ENCODE measurements around the gene DSC2. TPM values are rescaled to one million over a fixed set of nuclear protein-coding genes. Genes with fewer than 3 reads are reported as not detected.
A peak's percentile ranks its signal among the peaks of the same experiment; 100 is the strongest.

DSC2 gene
- polyA plus RNA-seq, 1 donor from 2014 or later, result 16.3 TPM

DNA sequence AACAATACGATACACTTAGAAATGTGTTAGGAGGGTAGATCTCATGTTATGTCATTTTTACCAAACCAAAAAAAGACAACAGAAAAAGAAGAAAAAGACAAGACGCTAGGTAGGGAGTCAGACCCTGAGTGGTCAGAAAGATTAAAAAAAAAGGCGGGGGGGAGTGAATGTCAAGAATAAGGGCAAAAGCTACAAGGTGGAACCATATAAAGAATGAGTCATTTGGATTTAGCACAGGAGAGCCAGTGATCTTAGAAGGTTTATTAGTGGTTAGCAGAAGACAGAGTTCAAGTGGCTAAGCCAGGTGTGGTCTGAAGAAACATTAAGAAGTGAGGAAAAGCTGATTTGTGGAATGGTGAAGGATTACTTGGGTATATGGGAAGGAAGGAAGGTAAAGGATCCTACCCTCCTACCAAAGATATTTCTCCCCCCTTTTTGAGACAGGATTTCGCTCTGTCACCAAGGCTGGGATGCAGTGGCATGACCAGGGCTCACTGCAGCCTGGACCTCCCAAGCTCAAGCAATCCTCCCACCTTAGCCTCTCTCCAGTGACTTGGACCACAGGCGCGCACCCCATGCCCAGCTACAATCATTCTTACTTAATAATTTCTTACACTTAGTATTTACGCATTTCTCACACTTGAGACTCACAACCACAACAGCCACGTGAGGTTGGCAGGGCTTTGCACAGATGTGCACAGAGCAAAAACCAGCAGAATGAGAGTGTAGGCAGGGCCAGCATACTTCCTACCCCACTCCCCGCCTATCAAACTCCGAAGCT, 2.6 kb downstream of the DSC2 start:
- no peak overlapping the region for H2AFZ ChIP-seq (ENCODE audit: low read depth, low read length)
- no peaks in the 10 kb centered on the region for H4K20me1 ChIP-seq (ENCODE audit: insufficient read depth)
- no peak for TF ChIP-seq RAD21 (conservative IDR thresholded peaks at IDR 0.05)
- H3K36me3 ChIP-seq (ENCODE audit: insufficient read depth, low read length), result no peaks in the 10 kb centered on the region
- peaks cover 35% of the 10 kb centered on the region for H3K79me2 ChIP-seq (replicated peaks; ENCODE audit: insufficient read depth, low read length)
- H3K9ac ChIP-seq (ENCODE audit: low read length), result no peak overlapping the region
- peak overlapping the region; percentile 78 for H3K4me3 ChIP-seq (ENCODE audit: low read length)
- no peaks in the 10 kb centered on the region for H3K9me2 ChIP-seq (ENCODE audit: insufficient read depth, low read length)
- no peaks in the 10 kb centered on the region for H3K9me3 ChIP-seq (ENCODE audit: low read length)
- no peaks in the 10 kb centered on the region for H3F3A ChIP-seq (ENCODE audit: insufficient read depth, low read length, poor library complexity, severe bottlenecking)
- H3K27me3 ChIP-seq (ENCODE audit: insufficient read depth, low read depth, low read length), result no peaks in the 10 kb centered on the region
- peak overlapping the region; percentile 36 for H3K4me2 ChIP-seq (ENCODE audit: low read length)
- peak overlapping the region; percentile 63 for H3K27ac ChIP-seq (ENCODE audit: low read length)

DNA sequence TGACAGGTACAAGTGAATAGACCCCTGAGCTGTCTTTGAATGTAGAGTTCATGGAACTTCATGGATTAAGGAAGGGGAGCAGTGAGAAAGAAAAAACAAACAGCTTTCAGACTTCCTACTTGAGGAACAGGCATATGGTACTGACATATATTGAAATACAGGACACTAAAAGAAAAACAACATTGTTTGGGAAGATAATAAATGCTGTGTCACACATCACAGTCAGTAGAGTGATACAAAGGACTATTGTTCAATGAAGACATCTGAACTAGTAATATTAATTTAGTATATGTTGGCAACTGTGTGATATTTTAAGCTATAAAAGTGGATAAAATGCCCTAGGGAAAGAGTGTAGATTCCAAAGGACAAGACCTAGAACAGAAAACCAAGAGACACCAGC, 3.3 kb downstream of the DSC2 start:
- H3F3A ChIP-seq (ENCODE audit: insufficient read depth, low read length, poor library complexity, severe bottlenecking), result no peaks in the 10 kb centered on the region
- no peak overlapping the region for H3K4me2 ChIP-seq (ENCODE audit: low read length)
- peaks cover 35% of the 10 kb centered on the region for H3K79me2 ChIP-seq (replicated peaks; ENCODE audit: insufficient read depth, low read length)
- H3K36me3 ChIP-seq (ENCODE audit: insufficient read depth, low read length), result no peaks in the 10 kb centered on the region
- H3K4me3 ChIP-seq (ENCODE audit: low read length), result no peak overlapping the region
- no peak overlapping the region for H2AFZ ChIP-seq (ENCODE audit: low read depth, low read length)
- no peak overlapping the region for H3K9ac ChIP-seq (ENCODE audit: low read length)
- no peaks in the 10 kb centered on the region for H3K9me2 ChIP-seq (ENCODE audit: insufficient read depth, low read length)
- H3K27me3 ChIP-seq (ENCODE audit: insufficient read depth, low read depth, low read length), result no peaks in the 10 kb centered on the region
- TF ChIP-seq EP300 (conservative IDR thresholded peaks at IDR 0.05; ENCODE audit: poor library complexity, severe bottlenecking) (peak; percentile 45), SMC3 (conservative IDR thresholded peaks at IDR 0.05; ENCODE audit: poor library complexity) (no peak)
- no peaks in the 10 kb centered on the region for H3K9me3 ChIP-seq (ENCODE audit: low read length)
- no peaks in the 10 kb centered on the region for H4K20me1 ChIP-seq (ENCODE audit: insufficient read depth)
- H3K27ac ChIP-seq (ENCODE audit: low read length), result no peak overlapping the region

DNA sequence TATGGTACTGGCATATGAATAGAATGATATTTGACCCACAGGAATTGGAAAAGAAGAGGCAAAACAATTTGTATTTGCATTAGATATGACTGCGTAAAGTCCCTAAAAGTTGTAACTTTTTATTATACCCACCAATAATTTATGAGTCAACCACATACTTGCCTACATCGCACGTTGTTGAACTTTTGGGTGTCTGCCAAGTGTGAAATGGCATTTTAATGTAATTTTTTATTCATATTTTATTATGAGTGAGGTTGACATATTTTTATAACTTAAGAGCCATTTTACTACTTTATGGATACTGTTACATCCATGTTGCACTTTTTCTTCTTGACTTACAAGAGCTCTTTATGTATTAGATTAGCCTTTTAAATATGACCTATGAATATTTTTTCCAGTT, 4.6 kb downstream of the DSC2 start:
- Histone ChIP-seq H3K36me3 (ENCODE audit: insufficient read depth, low read length) (peaks cover 5% of the 10 kb centered on the region), H2AFZ (ENCODE audit: low read depth, low read length) (no peak overlapping the region), H3K4me3 (ENCODE audit: low read length) (no peak overlapping the region), H3K9me2 (ENCODE audit: insufficient read depth, low read length) (no peaks in the 10 kb centered on the region), H3K4me2 (ENCODE audit: low read length) (no peak overlapping the region), H4K20me1 (ENCODE audit: insufficient read depth) (no peaks in the 10 kb centered on the region), H3K27ac (ENCODE audit: low read length) (no peak overlapping the region), H3K79me2 (replicated peaks; ENCODE audit: insufficient read depth, low read length) (peaks cover 35% of the 10 kb centered on the region), H3K9ac (ENCODE audit: low read length) (no peak overlapping the region), H3K9me3 (ENCODE audit: low read length) (no peaks in the 10 kb centered on the region), H3K27me3 (ENCODE audit: insufficient read depth, low read depth, low read length) (no peaks in the 10 kb centered on the region), H3F3A (ENCODE audit: insufficient read depth, low read length, poor library complexity, severe bottlenecking) (no peaks in the 10 kb centered on the region)
- TF ChIP-seq, protein P1, sequence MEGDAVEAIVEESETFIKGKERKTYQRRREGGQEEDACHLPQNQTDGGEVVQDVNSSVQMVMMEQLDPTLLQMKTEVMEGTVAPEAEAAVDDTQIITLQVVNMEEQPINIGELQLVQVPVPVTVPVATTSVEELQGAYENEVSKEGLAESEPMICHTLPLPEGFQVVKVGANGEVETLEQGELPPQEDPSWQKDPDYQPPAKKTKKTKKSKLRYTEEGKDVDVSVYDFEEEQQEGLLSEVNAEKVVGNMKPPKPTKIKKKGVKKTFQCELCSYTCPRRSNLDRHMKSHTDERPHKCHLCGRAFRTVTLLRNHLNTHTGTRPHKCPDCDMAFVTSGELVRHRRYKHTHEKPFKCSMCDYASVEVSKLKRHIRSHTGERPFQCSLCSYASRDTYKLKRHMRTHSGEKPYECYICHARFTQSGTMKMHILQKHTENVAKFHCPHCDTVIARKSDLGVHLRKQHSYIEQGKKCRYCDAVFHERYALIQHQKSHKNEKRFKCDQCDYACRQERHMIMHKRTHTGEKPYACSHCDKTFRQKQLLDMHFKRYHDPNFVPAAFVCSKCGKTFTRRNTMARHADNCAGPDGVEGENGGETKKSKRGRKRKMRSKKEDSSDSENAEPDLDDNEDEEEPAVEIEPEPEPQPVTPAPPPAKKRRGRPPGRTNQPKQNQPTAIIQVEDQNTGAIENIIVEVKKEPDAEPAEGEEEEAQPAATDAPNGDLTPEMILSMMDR (IDR thresholded peaks at IDR 0.05; ENCODE audit: poor library complexity, severe bottlenecking), result no peak
- no peak for TF ChIP-seq EZH2 (IDR thresholded peaks at IDR 0.05; ENCODE audit: borderline replicate concordance, insufficient read depth, low read length, poor library complexity, severe bottlenecking)
- TF ChIP-seq SMC3 (conservative IDR thresholded peaks at IDR 0.05; ENCODE audit: poor library complexity), result no peak
- TF ChIP-seq MXI1 (conservative IDR thresholded peaks at IDR 0.05; ENCODE audit: poor library complexity, severe bottlenecking), result no peak

DNA sequence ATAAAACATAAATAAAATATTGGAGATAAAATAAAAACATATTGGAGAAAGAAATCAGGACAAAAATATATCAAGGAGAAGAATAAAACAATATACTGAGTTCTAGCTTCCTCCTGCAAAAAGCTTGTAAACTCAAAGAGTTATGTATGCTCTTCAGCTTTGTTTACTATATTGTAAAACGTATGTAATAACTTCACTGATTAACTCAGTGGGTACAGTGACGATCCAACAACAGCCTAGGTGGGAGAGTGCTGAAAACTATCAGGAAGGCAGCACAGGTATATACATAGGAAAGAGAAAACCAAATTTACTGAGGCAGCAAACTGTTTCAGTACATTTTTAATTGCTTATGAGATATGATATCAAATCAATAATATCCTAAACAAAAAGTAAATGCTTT, 8.3 kb downstream of the DSC2 start:
- Histone ChIP-seq H2AFZ (ENCODE audit: low read depth, low read length) (no peak overlapping the region), H3K79me2 (replicated peaks; ENCODE audit: insufficient read depth, low read length) (peaks cover 25% of the 10 kb centered on the region), H3K27ac (ENCODE audit: low read length) (no peak overlapping the region), H3K9me3 (ENCODE audit: low read length) (no peaks in the 10 kb centered on the region), H3K36me3 (ENCODE audit: insufficient read depth, low read length) (peaks cover 5% of the 10 kb centered on the region), H3K4me3 (ENCODE audit: low read length) (no peak overlapping the region), H3K9ac (ENCODE audit: low read length) (no peak overlapping the region), H3K9me2 (ENCODE audit: insufficient read depth, low read length) (no peaks in the 10 kb centered on the region), H3F3A (ENCODE audit: insufficient read depth, low read length, poor library complexity, severe bottlenecking) (no peaks in the 10 kb centered on the region), H3K27me3 (ENCODE audit: insufficient read depth, low read depth, low read length) (no peaks in the 10 kb centered on the region), H4K20me1 (ENCODE audit: insufficient read depth) (no peaks in the 10 kb centered on the region), H3K4me2 (ENCODE audit: low read length) (no peak overlapping the region)
- TF ChIP-seq, protein P2, sequence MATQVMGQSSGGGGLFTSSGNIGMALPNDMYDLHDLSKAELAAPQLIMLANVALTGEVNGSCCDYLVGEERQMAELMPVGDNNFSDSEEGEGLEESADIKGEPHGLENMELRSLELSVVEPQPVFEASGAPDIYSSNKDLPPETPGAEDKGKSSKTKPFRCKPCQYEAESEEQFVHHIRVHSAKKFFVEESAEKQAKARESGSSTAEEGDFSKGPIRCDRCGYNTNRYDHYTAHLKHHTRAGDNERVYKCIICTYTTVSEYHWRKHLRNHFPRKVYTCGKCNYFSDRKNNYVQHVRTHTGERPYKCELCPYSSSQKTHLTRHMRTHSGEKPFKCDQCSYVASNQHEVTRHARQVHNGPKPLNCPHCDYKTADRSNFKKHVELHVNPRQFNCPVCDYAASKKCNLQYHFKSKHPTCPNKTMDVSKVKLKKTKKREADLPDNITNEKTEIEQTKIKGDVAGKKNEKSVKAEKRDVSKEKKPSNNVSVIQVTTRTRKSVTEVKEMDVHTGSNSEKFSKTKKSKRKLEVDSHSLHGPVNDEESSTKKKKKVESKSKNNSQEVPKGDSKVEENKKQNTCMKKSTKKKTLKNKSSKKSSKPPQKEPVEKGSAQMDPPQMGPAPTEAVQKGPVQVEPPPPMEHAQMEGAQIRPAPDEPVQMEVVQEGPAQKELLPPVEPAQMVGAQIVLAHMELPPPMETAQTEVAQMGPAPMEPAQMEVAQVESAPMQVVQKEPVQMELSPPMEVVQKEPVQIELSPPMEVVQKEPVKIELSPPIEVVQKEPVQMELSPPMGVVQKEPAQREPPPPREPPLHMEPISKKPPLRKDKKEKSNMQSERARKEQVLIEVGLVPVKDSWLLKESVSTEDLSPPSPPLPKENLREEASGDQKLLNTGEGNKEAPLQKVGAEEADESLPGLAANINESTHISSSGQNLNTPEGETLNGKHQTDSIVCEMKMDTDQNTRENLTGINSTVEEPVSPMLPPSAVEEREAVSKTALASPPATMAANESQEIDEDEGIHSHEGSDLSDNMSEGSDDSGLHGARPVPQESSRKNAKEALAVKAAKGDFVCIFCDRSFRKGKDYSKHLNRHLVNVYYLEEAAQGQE (IDR thresholded peaks at IDR 0.05; ENCODE audit: borderline replicate concordance), result no peak
- TF ChIP-seq POLR2AphosphoS5 (IDR thresholded peaks at IDR 0.05) (no peak), MXI1 (conservative IDR thresholded peaks at IDR 0.05; ENCODE audit: poor library complexity, severe bottlenecking) (no peak), EZH2 (IDR thresholded peaks at IDR 0.05; ENCODE audit: borderline replicate concordance, insufficient read depth, low read length, poor library complexity, severe bottlenecking) (no peak), RAD21 (conservative IDR thresholded peaks at IDR 0.05) (no peak), EP300 (conservative IDR thresholded peaks at IDR 0.05; ENCODE audit: poor library complexity, severe bottlenecking) (no peak), SMC3 (conservative IDR thresholded peaks at IDR 0.05; ENCODE audit: poor library complexity) (no peak), TAF1 (IDR thresholded peaks at IDR 0.05; ENCODE audit: low read depth) (no peak)
- TF ChIP-seq, protein P1 (IDR thresholded peaks at IDR 0.05; ENCODE audit: poor library complexity, severe bottlenecking), result no peak

Measured in neural cell (in vitro differentiated cells).